NT2/D1 (cell line): ENCODE data around the gene RDH13.
"Not testable (repeated sequence)": the region's sequence is repeated elsewhere in the genome, so short reads cannot be mapped to it uniquely, and the experiment has no call there.

Experiments used
- YY1 ChIP-seq: IDR thresholded peaks from 2 replicates; pipeline ENCODE4 v1.6.1; 2011; ENCODE audit not compliant: insufficient read length, insufficient read depth
- ZNF274 ChIP-seq: IDR thresholded peaks from 2 replicates; pipeline ENCODE4 v1.6.1; 2011; ENCODE audit warnings: mild to moderate bottlenecking, low read depth, low read length

GRCh38 chr19:55107252-55107651 is 44.3 kb upstream of the RDH13 start:
- TF ChIP-seq YY1, ZNF274: not testable (repeated sequence)
